GM15510 (cell line): ENCODE results near the gene SLC7A7.

ENCODE experiments used
- POLR2A ChIP-seq: IDR thresholded peaks from 3 replicates; pipeline ENCODE4 v1.6.1; 2011; ENCODE audit warnings: borderline replicate concordance; ENCODE audit not compliant: insufficient read length; ENCODE audit errors: extremely low read depth

SLC7A7 gene

DNA sequence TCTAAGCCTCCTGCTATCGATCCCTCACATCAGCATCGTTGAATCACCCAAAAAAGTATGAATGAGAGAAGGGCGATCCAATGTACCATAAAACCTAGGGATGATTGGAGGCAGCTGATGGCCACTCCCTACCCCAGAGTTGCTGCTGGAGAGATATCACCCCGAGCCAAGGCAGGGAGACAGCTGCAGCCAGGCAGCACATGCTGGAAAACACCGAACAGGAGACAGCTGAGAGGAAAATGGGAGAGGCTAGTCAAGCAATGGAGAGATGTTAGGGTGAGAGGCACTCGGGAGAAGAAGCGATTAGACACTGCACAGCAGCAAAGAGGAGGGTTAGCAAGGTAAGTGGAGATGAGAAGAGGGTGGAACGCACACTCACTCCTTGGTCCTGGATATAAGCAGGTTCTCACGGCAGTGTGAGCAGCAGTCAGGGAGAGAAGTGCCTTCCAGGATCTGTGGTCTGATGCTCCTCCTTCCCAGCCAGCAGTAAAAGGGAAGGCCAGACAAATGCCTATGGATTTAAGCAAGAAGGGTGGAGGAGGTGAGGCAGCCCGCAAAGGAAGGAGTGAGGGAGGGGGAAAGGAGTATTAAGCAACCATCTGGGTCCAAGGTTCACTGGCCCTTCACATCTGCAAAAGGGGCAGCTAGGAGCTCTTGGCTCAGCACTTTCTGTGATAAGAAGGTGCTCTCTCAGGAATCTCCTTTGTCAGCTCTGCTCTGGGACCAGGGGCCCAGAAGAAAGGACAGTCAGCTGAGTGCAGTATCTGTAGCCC, at the start of gene SLC7A7:
SLC7A7 (minus strand) TSS at position 495 of the 773 bp plus-strand sequence. CDS start 2,037 bp downstream, outside the sequence.
- TF ChIP-seq POLR2A: no peak

DNA sequence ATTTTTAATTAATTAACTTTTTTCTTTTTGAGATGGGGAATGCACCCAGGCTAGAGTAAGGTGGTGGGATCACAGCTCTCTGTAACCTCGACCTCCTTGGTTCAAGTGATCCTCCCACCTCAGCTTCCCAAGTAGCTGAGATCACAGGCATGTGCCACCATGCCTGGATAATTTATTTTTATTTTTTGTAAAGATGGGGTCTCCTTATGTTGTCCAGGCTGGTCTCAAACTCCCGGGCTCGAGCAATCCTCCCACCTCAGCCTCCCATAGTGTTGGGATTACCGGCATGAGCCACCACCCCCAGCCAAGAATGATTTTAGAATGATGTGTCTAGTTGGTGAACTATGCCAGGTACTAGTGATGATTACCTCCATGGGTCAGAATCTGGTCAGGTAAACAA, 49.7 kb upstream of the SLC7A7 start:
- TF ChIP-seq POLR2A: no peak

GRCh38 chr14:22861651-22862050, 46.4 kb upstream of the SLC7A7 start:
- TF ChIP-seq POLR2A: no peak

DNA sequence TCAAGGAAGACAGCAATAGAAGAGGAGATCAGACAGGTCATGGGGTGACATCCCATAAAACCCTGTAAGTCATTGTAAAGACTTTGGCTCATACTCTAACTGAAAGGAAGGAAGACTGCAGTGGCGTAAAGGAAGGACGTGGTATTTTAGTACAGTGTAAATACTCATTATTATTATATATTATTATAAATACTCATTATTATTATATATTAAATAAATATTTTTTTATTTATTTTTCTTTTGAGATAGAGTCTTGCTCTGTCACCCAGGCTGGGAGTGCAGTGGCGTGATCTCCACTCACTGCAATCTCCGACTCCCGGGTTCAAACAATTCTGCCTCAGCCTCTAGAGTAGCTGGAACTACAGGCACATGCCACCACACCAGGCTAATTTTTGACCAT, 41.2 kb upstream of the SLC7A7 start:
- no peak for TF ChIP-seq POLR2A

- no peak for TF ChIP-seq POLR2A
Observed at GRCh38 chr14:22854963-22855724, 39.9 kb upstream of the SLC7A7 start.

DNA sequence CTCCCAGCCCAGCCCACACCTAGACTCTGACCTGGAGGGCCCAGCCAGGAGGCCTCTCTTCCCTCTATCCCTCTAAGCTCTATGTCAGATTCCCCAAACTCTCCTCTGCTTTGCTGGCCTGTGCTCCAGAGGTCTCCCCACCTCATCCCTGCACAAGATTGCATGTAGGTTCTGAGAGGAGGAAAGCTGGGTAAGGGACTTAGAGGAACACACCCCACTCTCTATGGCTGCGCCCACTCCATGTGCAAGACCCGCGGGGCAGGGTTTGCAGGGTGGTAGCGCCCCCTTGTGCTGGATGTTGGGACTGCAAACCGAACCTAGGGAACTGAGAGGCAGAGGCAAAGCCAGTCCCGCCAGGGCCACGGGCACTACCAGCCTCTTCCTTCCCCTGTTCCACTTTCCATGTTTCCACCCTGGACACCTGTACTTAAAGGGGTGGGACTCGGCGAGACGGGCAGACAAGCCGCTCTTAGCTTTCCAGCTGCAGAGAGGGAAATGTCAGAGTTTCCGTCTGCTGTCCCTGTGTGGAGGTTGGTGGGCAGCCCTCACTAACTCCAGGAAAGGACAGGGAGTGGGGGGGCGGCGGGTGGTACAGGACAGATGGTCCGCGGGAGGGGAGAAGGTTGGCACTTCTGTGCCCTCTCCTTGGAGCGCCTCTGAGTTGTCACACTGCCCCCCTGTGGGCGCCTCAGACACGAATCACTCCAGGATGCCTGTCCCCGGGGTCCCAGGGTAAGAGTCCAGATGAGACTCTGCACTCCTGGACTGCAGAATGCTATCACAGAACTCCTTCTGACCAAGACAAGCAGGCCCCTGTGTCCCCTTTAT, 37.9 kb upstream of the SLC7A7 start:
- no peak for TF ChIP-seq POLR2A

GRCh38 chr14:22852599-22852939, 37.3 kb upstream of the SLC7A7 start:
- no peak for TF ChIP-seq POLR2A

- no peak for TF ChIP-seq POLR2A
Observed at GRCh38 chr14:22850944-22851764, 35.9 kb upstream of the SLC7A7 start.

GRCh38 chr14:22849212-22849819, 34.1 kb upstream of the SLC7A7 start:
- TF ChIP-seq POLR2A: no peak

- TF ChIP-seq POLR2A: no peak
Observed at GRCh38 chr14:22848351-22849164, 33.3 kb upstream of the SLC7A7 start.

DNA sequence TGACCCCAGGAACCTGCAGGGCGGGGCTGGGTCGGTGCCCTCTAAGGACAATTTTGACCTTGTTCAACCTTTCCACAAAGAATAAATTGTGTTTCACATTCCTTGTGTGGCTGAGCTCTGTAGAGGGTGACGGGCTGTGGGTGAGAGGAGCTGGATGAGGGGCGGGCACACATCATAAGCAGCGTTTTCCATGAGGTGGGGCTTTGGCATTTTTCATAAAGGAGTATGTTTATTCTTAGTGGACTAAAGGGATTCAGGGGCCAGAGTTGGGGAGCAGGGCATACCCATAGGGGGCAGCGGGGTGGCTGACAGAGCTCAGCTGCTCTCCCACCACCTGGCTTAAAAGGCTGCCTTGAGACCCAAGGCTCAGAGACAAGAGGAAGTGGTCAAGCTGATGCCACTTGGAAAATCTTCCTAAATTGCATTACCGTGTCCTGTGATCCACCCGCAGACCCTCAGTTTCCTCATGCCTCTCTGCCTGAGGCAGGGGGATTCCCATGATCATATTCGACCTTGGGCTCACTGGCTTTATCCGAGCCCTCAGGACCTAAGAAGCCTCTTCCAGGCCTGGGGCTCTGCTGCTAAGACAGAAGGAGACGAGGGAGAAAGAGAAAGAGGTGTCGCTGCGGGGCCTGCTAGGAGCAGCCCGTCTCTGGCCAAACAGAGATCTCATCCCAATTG, 32.6 kb upstream of the SLC7A7 start:
- TF ChIP-seq POLR2A: no peak

DNA sequence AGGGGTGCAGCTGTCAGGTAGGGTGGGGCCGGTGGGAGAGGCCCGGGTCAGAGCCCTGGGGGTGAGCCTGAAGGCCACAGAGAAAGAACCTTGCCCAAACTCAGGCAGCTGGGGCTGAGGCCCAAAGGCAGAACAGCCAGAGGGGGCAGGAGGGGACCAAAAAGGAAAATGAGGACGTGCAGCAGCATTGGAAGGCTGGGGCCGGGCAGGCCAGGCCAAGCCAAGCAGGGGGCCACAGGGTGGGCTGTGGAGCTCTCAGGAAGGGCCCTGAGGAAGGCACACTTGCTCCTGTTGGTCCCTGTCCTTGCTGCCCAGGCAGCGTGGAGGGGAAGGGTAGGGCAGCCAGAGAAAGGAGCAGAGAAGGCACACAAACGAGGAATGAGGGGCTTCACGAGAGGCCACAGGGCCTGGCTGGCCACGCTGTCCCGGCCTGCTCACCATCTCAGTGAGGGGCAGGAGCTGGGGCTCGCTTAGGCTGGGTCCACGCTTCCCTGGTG, 31.6 kb upstream of the SLC7A7 start:
- TF ChIP-seq POLR2A: no peak
